ENCODE measurements around the gene BOC.

BOC gene

DNA sequence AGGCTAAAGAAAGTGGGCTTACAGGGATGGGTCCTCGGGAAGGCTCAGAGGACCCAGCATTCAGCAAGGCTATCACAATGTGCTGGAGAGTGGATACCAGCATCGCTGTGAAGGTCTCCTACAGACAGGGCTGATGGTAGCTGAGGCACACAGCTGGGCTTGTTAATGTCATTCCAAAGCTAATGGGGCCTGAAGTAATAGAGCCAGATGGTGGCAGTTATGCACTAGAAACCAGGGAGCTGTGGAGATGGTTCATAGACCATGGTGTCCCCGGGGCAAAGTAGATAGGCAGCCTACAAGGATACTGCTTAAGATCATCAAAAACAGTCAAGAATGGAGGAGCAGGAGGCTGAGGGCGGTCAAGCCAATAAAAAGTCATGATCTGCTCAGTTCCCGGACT lies 24.8 kb upstream of the BOC start:
- no peak for DNase-seq

DNA sequence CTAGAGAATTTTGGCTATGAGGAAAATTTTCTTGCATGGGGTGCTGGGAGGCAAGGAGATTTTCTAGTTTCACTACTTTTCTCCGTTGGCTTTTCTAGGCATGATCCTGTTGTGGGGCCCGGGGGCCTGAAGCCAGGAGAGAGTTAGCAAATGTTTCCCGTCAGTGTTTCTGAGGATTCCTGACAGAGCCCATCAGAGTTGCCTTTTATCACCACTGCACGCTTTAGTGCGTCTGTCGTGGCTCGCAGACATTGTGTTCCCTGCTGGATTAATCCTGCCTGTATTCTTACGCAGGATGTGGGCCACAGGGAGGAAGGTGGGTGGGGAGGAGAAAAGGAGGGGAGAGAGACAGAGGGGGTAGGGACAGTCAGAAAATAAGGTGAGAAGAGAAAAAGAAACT lies 18.1 kb upstream of the BOC start:
- no peak for DNase-seq

- no peak for DNase-seq
Measured at GRCh38 chr3:113193719-113194118, 17.6 kb upstream of the BOC start.

- no peak for DNase-seq
Measured at GRCh38 chr3:113194823-113195401, 16.4 kb upstream of the BOC start.

- no peak for DNase-seq
Measured at GRCh38 chr3:113200351-113200750, 11.0 kb upstream of the BOC start.

GRCh38 chr3:113200946-113201345 lies 10.4 kb upstream of the BOC start:
- no peak for DNase-seq

DNA sequence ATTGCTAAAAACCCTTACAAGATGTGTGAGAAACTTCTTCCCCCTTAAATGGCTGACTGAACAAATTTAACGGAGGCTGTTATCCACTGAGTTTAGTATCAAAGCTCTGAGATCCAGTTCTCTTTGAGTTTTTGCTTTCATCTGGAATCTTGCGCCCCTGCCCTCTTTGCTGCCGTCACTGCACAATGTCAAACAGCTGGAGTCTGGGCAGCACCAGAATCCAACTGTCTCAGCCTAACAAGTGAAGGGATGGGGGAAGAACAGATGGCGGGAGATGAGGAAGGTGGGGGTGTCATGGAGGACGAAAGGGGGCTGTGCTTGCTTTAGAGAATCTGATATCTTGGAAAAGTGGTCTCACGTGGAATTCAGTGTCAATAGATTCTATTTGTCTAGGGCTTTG lies 7.0 kb upstream of the BOC start:
- no peak for DNase-seq

- DNase-seq: no peak
Measured at GRCh38 chr3:113205481-113205880, 5.9 kb upstream of the BOC start.

- DNase-seq: no peak
Measured at GRCh38 chr3:113210604-113211329, 590 bp upstream of the BOC start.

DNA sequence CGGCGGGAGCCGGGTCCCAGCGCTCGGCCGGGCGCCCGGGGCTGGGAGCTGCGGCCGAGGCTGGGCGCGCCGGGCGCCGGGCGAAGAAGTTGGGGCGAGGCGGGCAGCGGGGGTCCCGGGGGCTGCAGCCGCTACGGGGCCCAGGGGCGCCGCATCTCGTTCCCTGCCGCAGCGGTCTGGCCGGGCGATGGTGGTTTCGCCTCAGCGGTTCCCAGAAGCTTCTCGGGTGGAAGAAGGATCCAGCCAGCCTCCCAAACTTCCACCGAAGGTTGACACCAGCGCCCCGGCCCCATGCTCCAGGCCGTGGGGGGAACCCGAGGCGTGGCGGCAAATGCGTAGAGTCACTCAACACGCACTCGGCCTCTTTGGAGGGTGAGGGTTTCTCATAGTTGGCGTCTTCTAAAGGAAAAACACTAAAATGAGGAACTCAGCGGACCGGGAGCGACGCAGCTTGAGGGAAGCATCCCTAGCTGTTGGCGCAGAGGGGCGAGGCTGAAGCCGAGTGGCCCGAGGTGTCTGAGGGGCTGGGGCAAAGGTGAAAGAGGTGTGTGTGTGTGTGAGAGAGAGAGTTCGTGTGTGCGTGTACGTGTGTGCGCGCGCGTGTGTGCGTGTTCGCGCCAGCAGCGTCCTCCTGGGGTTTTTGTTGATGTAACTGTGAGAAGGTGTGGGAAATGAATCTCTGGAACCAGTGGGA lies 940 bp downstream of the BOC start:
- DNase-seq: no peak

GRCh38 chr3:113212844-113213375 lies 1.6 kb downstream of the BOC start:
- no peak for DNase-seq

DNA sequence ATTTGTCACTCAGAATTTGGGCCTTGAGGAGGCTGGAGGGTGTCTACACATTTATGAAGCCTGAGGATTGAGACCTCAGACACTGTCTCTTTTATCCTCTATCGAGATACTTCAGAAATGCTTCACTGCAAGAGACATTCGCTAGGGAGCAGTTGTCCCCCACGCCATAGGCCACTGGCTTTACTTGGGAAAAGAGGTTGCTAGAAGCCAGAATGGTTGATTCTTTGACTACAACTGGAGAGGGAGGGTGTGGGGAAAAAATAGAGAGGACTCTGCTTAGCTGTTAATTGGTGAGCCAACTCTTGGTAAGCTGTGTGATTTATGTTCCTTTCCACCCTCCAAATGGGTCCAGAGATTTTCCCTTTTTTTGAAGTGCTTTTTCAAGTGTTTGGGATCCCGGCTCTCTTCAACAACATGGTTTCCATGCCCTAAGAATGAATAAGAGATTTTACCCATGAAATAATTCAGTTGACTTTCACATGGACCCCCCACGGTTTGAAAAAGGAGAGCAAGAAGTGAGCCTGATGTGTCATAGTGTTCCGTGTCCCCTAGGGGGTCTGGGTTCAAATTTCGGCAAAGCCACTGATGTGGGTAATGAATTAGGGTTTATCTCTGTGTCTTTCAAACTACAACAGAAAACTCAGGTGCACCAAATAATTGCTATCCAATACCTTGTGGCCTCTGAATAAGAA lies 2.7 kb downstream of the BOC start:
- no peak for DNase-seq

GRCh38 chr3:113214917-113215595 lies 3.7 kb downstream of the BOC start:
- DNase-seq: no peak

DNA sequence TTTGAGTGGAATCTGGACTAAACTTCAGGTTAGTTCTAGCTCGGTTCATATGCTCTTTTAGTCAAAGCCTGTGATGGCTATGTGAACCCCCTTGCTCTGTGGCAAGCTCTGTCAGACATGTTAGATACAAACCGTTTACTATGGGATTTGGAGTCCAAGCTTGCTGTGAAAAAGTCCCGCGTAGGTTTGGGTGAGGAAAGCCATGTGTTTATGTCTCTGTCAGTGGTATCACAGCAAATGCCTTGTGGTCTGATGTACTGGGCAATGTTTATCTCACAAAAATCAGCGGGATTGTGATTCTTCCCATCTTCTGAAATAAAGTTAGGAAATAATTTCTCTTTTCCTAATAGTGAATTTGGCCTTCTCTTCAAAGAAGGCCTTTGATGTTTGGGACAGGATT lies 5.0 kb downstream of the BOC start:
- no peak for DNase-seq

GRCh38 chr3:113218011-113218680 lies 6.8 kb downstream of the BOC start:
- DNase-seq: no peak

GRCh38 chr3:113218681-113219045 lies 7.3 kb downstream of the BOC start:
- no peak for DNase-seq

GRCh38 chr3:113219605-113220300 lies 8.4 kb downstream of the BOC start:
- DNase-seq: no peak

GRCh38 chr3:113220721-113221120 lies 9.4 kb downstream of the BOC start:
- no peak for DNase-seq

DNA sequence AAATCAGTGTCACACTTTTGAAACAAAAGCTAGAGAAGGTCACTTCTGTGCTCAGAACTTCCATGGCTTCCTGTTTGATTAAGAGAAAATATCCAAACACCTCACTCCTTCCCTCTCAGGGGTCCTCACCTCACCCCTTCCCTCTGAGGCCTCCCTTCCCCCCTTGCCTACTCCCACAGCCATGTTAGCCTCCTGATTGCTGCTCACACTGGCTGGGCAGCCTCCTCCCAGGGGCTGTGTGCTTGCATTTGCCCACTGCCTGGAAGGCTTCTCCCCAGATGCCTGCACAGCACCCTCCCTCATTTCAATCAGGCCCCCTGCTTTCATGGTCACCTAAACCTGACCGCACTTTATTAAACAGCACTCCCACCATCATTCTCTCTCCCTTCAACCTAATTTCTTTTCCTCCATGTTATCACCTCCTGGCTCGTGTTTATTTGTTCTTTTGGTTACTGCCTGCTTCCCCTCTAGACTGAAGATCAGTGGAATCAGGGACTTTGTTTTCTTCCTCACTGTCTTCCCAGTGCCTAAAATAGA lies 10.4 kb downstream of the BOC start:
- no peak for DNase-seq

- DNase-seq: no peak
Measured at GRCh38 chr3:113222451-113223086, 11.2 kb downstream of the BOC start.

All from CD4-positive, alpha-beta T cell treated with Interleukin-12 subunit alpha and Interleukin-12 subunit beta, for 1 hour (primary cell).